ENCODE measurements around the gene DENND4C.
"Not testable (repeated sequence)": the region's sequence is repeated elsewhere in the genome, so short reads cannot be mapped to it uniquely, and the experiment has no call there.

The DENND4C gene

GRCh38 chr9:19266778-19267384, 36.4 kb downstream of the DENND4C start:
- not testable (repeated sequence) for DNase-seq (ENCODE audit: low read depth, low spot score)

GRCh38 chr9:19269582-19269981, 39.1 kb downstream of the DENND4C start:
- DNase-seq (ENCODE audit: low read depth, low spot score), result no peak

GRCh38 chr9:19270421-19270949, 40.0 kb downstream of the DENND4C start:
- DNase-seq (ENCODE audit: low read depth, low spot score), result no peak

- no peak for DNase-seq (ENCODE audit: low read depth, low spot score)
These were observed 40.6 kb downstream of the DENND4C start for GRCh38 chr9:19271081-19271480.

GRCh38 chr9:19281801-19282200, 51.3 kb downstream of the DENND4C start:
- no peak for DNase-seq (ENCODE audit: low read depth, low spot score)

- DNase-seq (ENCODE audit: low read depth, low spot score), result no peak
These were observed 52.7 kb downstream of the DENND4C start for GRCh38 chr9:19283072-19283710.

- DNase-seq (ENCODE audit: low read depth, low spot score), result no peak
These were observed 54.2 kb downstream of the DENND4C start for GRCh38 chr9:19284729-19285128.

- DNase-seq (ENCODE audit: low read depth, low spot score), result no peak
These were observed 56.2 kb downstream of the DENND4C start for GRCh38 chr9:19286634-19287188.

- no peak for DNase-seq (ENCODE audit: low read depth, low spot score)
These were observed 57.6 kb downstream of the DENND4C start for GRCh38 chr9:19288081-19288480.

- DNase-seq (ENCODE audit: low read depth, low spot score), result no peak
These were observed 59.6 kb downstream of the DENND4C start for GRCh38 chr9:19290103-19290502.

GRCh38 chr9:19294219-19294618, 63.7 kb downstream of the DENND4C start:
- no peak for DNase-seq (ENCODE audit: low read depth, low spot score)

- DNase-seq (ENCODE audit: low read depth, low spot score), result no peak
These were observed 68.0 kb downstream of the DENND4C start for GRCh38 chr9:19298436-19299000.

- DNase-seq (ENCODE audit: low read depth, low spot score), result no peak
These were observed 72.7 kb downstream of the DENND4C start for GRCh38 chr9:19303216-19303615.

GRCh38 chr9:19306568-19306967, 76.1 kb downstream of the DENND4C start:
- DNase-seq (ENCODE audit: low read depth, low spot score), result no peak

- DNase-seq (ENCODE audit: low read depth, low spot score), result no peak
These were observed 79.8 kb downstream of the DENND4C start for GRCh38 chr9:19310246-19310645.

- DNase-seq (ENCODE audit: low read depth, low spot score), result no peak
These were observed 83.1 kb downstream of the DENND4C start for GRCh38 chr9:19313573-19313972.

GRCh38 chr9:19320495-19320894, 90.0 kb downstream of the DENND4C start:
- no peak for DNase-seq (ENCODE audit: low read depth, low spot score)

GRCh38 chr9:19331877-19332276, 101.4 kb downstream of the DENND4C start:
- DNase-seq (ENCODE audit: low read depth, low spot score), result no peak

- no peak for DNase-seq (ENCODE audit: low read depth, low spot score)
These were observed 105.7 kb downstream of the DENND4C start for GRCh38 chr9:19336166-19336565.

GRCh38 chr9:19342947-19343346, 112.5 kb downstream of the DENND4C start:
- DNase-seq (ENCODE audit: low read depth, low spot score), result no peak

GRCh38 chr9:19358701-19359100, 128.2 kb downstream of the DENND4C start:
- DNase-seq (ENCODE audit: low read depth, low spot score), result no peak

GRCh38 chr9:19369107-19369506, 138.6 kb downstream of the DENND4C start:
- no peak for DNase-seq (ENCODE audit: low read depth, low spot score)

GRCh38 chr9:19371942-19372341, 141.4 kb downstream of the DENND4C start:
- no peak for DNase-seq (ENCODE audit: low read depth, low spot score)
